Lung microvascular endothelial cell (primary cell): ENCODE data around the gene FRMPD1. TPM values are rescaled to one million over a fixed set of nuclear protein-coding genes. Genes with fewer than 3 reads are reported as not detected.

Experiments
- DNase-seq, 2 donors: peaks; one replicate each; pipeline versions ENCODE4 v3.0.0 to v3.0.0-alpha.2; 2010; ENCODE audit warnings: low read depth in 2 of 2
- total RNA-seq: library from RNA; depleted of rRNA; stranded (reverse); fragments of >200 nt; gene quantifications from 2 replicates; pipeline ENCODE4 v1.2.1, GENCODE V29; 2014

FRMPD1 gene
- total RNA-seq, 1 donor from 2014 or later = not detected

DNA sequence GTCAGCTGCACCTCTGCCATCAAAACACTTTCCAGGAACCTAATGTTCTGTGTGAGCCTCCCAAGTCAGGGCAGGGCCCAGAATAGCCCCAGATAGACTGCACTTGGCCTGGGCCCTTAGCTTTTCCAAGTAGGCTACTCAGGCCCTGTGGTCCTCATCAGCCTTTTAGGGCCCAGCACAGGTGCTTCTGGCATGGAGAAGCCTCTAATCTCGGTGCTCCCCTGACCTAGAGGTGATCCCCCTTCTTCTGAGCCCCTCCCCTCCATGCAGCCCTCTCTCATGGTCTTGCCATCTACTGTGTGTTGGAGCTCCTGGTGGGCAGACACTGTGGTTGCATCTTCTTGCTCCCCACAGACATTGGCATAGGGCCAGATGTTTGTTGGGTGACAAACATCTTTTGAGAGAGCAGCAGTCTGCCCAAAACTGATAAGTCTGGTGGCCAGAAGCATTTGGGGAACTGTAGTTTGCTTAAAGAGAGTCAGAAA lies 28.1 kb downstream of the FRMPD1 start:
- DNase-seq = no peak

DNA sequence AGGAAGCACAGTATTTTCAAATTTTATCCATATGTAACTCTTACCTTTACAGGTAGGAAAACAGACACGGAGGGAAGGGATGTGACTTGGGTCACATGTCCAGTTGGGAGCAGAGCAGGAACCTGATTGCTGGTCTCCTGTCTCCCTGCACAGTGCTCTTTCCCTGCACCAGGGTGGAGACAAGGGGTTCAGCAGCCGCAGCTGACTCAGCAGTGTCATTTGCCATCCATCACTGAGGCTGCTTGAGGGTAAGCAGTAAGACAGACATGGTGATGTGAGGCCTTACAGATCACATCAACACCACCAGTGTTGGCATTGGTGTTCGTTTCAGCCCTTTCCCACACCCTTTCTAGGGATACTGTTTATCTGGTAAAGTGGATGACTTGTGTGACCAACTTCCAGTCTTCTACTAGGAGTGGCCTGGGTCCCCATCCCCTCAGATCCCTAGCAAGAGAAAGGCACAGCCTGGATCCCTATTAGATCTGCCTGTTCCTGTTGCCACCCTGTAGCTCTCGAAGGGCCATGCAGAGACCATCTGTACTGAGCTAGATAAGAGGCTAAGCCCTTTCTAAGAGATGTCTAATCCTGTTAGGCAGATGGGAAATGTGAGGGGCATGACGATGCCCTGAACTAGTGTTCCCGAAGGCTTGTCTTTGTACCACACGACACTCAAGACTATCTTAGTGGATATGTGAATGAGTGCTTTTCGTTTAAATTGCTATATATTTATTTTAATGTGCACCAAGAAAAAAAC lies 29.1 kb downstream of the FRMPD1 start:
- DNase-seq = no peak

DNA sequence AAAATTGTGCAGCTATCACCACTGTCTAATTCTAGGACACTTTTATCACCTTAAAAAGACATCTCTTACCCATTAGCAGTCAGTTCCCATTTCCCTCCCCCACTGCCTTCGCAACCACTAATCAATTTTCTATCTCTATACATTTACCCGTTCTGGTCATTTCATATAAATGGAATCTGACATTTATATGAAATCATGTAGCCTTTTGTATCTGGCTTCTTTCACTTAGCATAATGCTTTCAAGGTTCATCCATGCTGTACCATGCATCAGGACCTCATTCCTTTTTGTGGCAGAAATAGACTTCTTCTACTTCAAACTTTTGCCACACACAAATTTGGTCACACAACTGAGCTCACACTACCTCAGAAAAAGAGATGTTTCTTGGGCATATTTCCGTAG lies 32.2 kb downstream of the FRMPD1 start:
- no peak for DNase-seq

DNA sequence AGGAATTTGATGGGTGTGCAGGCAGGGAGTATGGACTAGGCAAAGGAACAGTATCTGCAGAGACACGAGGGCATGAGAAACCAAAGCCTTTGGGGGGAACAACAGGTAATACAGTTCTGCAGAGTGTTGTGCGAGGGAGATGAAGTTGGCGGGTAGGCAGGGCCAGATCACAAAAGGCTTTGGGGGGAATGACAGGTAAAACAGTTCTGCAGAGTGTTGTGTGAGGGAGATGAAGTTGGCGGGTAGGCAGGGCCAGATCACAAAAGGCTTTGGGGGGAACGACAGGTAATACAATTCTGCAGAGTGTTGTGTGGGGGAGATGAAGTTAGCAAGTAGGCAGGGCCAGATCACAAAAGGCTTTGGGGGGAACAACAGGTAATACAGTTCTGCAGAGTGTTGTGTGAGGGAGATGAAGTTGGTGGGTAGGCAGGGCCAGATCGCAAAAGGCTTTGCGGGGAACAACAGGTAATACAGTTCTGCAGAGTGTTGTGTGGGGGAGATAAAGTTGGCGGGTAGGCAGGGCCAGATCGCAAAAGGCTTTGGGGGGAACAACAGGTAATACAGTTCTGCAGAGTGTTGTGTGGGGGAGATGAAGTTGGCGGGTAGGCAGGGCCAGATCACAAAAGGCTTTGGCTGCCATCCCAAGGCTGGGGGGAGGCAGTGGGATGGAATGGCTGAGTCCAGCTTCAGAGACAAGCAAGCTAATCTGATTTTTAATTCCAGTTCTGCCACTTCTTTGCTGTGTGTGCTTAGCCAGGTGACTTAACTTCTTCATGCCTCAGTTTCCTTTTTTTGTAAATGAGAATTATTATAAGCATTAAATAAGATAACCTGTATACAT lies 33.0 kb downstream of the FRMPD1 start:
- no peak for DNase-seq

DNA sequence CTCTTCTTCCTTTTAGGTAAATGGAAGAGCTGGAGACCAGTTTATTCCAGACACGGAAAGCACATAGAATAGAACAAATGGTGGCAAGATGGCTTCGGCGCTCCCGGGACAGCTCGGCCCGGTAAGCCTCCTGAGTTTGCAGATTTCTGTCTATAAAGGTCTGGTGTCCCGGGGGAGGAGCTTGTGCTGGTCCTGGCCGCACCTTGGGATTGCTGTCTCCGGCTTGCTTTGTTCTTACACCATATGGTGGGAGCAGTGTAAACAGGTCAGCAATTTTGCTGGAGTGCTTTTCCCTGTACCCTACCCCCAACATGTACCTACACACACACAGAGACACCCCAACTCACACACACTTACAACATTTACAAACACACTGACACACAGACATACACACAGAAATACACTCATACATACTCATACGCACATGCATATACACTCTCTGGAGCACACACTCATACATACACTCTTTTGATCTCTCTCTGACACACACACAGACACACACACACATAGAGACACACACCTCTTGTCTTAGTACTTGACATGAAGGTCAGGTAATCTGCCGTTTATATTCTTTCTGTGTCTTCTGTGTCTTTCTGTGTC lies 42.0 kb downstream of the FRMPD1 start:
- DNase-seq = no peak

DNA sequence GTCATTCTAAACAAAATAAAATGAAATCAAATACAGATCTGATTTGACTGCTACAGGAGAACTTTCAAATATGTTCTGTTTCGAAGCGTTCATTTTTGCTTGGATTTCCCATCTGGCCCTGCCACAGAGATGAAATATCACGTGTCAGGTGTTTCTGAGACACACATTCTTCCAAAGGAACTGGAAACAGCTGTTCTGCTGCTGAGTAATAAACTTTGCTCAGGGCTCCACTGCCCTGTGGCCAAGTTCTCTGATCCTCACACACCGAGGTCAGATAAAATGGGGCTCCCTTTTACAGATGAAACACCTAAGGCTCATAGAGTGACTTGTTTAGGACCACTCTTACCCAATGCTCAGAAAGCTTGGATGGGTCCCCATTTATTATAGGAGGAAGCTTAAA lies 42.5 kb downstream of the FRMPD1 start:
- DNase-seq = no peak

DNA sequence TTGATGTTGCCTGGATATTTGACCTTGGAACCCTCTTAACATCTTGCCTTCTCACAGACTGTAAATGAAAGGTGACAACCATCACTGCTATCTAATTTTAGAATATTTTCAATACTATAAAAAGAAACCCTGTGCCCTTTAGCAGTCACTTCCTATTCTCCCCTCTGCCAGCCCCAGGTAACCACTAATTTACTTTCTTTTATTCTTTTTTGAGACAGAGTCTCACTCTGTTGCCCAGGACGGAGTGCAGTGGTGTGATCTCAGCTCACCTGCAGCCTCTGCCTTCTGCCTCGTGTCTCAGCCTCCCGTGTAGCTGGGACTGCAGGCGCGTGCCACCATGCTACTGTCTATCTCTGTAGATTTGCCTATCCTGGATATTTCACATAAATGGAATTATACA lies 43.6 kb downstream of the FRMPD1 start:
- DNase-seq = no peak

DNA sequence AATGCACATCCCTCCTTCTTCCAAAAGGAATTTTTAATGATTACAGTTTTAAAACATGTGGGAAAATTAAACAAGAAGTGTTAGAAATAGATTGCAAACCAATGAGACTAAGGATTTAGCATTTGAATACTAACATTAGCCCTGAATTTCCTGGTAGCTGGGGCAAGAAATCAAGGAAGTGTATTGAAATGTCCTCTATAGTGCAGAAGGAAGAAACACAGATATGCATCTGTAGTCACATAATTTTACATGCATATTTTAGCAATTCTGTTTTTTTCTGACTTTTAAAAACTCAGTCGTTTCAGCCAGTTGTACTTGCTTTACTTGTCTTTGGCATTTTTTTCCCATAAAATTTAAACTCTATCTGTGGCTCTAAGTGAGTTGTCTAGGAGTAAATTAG lies 45.8 kb downstream of the FRMPD1 start:
- DNase-seq = no peak

DNA sequence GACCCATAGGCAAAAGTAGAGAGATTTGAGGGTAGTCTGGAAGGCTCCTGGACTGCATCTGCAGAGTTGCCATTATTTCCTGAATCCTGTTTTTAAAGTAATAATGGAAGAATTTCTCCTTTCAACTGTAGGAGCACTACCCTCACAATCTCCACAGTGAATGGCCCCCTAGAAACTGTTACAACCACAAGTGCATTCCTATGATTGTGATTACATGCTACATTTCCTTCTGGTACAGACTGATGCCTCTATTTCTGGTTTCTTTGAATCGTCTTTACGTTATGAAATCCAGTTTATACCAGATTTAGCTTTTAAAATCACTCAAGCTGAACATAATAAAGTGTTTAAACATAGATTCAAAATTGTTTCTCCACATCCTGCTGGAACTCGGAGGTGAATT lies 49.4 kb downstream of the FRMPD1 start:
- no peak for DNase-seq

DNA sequence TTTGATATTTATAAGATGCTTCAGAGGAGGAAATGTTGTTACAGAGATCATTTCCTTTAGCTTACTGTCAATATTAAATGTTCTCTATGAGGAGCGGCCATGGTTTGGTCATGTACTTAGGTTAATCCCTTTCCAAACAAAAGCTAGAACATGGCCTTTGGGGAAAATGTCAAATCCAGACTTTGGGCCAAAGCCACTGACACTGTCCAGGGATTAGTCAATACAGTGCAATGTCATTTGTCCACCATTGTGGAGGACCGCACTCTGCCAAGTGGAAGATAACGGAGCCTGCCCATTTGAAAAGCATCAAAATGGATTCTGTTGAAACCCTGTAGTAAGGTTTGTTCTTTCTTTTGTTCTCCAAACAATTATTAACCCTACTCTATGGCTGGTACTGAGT lies 50.1 kb downstream of the FRMPD1 start:
- no peak for DNase-seq

- DNase-seq = no peak
Observed at GRCh38 chr9:37705787-37706186, 55.0 kb downstream of the FRMPD1 start.

DNA sequence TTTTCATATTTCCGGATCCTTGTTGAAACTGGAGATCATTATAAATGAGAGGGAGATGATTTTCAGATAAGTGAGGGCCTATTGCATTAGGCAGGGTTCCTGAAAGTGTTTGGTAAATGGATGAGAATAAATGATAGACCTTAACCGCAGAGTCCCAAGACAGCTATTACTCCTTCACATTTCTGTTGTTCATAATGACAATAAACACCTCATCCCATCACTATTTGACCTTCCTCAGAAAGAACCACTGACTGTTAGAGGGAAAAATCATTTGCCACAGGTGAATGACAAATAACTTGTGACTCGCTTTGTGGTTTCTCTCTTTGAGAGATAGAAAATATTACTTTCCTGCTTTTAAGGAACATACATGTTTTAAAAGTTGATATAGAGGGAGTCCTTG lies 55.5 kb downstream of the FRMPD1 start:
- DNase-seq = no peak

DNA sequence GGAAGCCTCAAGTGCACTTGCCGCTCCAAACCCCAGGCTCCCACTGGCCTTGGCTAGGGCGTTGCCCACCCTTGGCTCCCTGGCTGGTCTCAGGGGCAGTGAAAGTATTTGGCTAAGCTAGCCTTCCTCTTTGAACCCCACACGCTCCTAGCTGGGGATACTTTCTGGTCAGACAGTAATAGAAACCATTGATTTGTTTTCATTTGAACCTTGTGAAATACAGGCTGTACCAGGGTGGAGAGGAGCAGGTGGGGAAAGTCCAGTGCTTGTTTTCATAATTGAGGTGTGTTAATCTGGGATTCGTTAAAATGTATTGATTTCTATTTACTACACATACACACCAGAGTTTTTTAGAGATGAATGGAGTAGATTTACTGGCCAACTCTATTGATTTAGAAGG lies 57.0 kb downstream of the FRMPD1 start:
- no peak for DNase-seq

GRCh38 chr9:37710046-37710445 lies 59.3 kb downstream of the FRMPD1 start:
- DNase-seq = no peak

DNA sequence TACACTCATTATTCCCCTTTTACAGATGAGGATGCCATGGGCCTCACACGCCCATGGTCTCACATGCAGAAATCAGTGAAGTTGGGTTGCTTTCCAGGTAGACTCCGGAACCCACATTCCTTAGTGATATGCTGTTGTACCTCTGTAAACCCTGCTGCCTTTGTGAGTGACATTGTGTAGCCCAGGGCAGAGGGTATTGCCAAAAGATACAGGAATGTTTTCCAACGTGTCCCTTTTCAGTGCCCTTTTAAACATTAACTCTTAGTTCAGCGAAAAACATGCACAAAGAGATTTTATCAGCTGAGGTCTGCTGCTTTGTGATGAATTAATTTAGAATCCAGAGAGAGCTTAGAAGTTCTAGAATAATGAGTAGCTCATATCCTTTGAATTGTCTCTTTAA lies 64.5 kb downstream of the FRMPD1 start:
- DNase-seq = no peak

DNA sequence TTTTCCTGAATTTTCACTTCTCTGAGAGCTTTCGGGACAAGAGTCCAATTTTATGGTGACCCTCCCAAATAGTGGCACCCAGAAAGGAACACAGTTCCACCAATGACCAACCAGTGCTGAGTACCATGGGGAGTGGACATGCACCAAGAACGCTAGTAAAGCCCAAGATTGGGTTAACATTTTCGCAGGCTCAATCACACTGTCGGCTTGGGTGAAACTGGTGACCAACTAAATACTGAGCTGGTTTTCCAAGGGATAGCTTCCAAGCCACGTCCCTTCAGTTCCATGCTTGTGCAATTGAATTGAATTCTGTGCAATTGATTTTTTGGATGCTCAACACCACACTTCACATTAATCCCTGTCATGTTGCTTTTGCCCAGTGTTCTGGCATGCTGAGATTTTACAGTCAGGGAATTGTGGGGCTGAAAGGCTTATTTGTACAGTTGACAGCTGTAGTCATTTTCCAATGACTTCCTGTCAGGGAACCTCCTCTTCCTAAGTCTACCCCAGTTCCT lies 65.3 kb downstream of the FRMPD1 start:
- no peak for DNase-seq

DNA sequence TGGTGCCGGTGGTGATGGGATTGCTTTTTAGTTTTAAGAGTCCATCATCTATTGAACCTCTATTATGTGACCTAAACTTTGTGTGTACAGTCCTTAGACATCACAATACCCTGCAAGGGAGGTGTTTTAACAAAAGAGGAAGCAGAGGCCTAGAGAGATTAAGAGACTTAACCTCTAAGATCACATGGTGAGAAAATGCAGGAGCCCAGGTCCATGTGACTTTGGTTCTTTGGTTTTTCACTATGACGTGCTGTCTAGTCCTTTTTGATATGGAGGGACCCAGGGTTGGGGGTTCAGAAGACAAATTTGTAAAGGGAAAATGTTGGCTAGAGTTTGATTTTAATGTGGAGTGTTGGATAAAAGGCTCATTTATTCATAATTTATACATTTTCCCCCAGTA lies 68.8 kb downstream of the FRMPD1 start:
- no peak for DNase-seq

- DNase-seq = no peak
Observed at GRCh38 chr9:37727013-37727412, 76.3 kb downstream of the FRMPD1 start.

GRCh38 chr9:37729499-37729898 lies 78.7 kb downstream of the FRMPD1 start:
- DNase-seq = no peak

GRCh38 chr9:37730256-37730655 lies 79.5 kb downstream of the FRMPD1 start:
- DNase-seq = no peak

DNA sequence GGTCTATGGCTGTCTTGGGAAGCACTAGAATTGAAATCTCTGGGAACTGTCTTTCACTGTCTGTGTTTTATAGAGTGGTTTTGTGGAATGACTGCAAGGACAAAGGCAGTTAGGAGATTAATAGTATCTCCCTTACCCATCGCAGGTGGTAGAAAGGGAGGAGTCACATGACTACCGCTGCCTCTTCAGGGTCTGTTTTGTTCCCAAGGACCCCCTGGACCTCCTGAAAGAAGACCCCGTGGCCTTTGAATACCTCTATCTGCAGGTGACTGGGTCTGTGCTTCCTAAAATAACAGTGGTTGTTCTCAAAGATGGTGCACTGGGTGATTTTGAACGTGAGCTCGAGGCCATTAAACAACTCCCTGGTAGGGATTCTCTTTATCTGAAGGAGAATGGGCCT lies 80.1 kb downstream of the FRMPD1 start:
- DNase-seq = no peak

- no peak for DNase-seq
Observed at GRCh38 chr9:37732086-37732741, 81.5 kb downstream of the FRMPD1 start.
